HL-60/S4 (cell line): ENCODE data around the gene EXOSC10.
"Not testable (repeated sequence)": the region's sequence is repeated elsewhere in the genome, so short reads cannot be mapped to it uniquely, and the experiment has no call there.

Experiments
- in situ Hi-C: fragments of 300-500 bp; cut with MboI; formaldehyde crosslinking; loops from 2 replicates; pipeline ENCODE4 v1.14.3; 2022; ENCODE audit warnings: low sequenced_read_pairs

Gene EXOSC10

DNA sequence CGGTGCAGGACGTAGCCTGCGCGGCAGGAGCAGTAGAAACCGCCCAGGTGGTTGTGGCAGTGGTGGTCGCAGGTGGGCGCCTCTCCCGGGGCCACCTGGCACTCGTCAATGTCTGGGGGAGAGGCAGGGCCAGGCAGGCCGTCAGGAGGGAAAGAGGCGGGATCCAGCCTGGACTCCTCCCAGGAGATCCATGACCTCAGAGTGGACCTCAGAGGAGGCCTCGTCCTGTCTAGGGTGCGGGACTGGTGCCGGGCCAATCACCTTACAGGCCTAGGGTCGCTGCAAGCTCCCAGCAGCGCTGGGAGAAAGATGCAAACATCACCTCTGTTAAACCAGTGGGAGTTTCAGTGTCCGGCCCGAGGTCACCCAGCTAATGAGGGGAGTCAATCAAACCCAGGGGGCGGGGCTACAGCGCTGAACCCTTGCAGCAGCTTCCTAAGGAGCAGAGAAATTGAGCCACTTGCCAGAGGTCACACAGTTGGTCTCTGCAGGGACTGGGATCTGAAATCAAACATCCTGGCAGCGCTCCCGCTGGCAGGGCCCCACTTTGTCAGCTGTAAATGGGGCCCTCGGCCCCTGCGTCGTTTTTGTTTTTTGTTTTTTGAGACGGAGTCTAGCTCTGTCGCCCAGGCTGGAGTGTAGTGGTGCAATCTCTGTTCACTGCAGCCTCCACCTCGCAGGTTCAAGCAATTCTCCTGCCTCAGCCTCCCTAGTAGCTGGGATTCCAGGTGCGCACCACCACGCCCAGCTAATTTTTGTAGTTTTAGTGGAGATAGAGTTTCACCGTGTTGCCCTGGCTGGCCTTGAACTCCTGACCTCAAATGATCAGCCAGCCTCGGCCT lies 54.0 kb downstream of the EXOSC10 start:
- in situ Hi-C loops: no loop called here

DNA sequence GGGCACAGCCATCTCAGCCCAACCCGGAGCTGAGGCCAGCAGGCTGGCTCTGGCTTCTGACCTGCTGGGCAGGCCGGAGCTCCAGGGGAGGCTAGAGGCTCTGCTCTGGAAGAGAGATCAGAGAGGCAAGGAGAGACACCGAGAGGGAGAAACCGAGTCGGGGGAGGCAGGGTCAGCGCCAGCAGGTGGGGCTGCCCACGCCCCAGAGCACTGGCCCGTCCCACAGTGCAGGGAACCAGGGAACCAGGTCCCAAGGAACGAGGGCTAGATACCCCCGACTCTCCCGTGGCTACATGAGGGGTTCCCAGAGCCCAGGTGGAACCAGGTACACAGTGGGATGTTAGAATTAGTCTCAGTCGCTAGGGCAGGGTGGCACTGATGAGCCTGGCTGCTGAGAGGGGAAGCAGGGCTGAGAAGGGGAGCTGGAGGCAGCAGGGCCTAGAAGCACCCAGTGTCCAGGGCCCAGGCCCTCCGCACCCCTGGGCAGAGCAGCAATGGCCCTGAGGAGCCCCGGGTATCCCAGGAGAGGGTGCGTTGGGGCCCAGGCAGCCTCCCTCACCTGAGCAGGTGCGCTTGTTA lies 54.7 kb downstream of the EXOSC10 start:
- in situ Hi-C loops: no loop called here

- in situ Hi-C loops: no loop called here
Measured at GRCh38 chr1:11044086-11044848, 55.4 kb downstream of the EXOSC10 start.

DNA sequence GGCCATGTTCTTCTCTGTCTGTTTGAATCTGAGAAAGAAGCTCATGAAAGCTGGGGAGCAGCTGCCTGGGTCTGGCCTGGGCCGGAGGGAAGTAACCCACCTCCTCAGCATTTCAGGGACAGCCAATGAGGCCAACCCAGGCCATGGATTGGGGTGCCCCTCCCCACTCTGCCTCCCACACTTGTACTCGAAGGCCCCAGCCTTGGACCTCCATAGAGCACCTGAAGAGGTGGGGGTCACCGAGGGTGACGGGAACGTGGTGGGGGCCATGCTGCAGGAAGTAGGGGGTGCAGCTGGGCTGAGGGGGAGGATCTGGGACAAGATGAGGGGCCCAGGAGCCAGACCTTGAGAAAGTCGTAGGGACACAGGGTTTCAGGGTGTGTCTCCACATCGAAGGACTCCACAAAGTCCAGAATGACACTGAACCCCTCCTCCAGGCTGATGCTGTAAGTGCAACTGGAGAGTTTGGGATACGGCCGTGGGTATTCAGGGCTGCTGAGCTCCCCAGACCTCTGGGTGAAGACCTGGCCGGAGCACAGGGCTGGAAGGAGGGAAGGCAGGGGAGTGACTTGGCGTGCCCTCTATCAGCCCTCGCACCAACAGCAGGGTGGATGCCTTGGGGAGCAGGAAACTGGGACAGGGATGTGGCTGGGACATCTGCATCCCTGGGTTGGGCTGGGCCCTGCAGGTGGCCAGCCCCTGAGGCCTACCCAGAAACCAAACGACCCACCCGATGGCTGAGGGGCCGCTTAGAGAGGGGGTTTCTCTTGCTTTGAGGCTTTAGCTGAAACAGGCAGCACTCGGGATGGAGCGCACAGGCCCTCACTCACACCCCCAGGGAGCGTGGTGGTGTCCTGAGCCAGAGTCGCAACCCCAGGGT lies 56.4 kb downstream of the EXOSC10 start:
- in situ Hi-C loops: no loop called here

DNA sequence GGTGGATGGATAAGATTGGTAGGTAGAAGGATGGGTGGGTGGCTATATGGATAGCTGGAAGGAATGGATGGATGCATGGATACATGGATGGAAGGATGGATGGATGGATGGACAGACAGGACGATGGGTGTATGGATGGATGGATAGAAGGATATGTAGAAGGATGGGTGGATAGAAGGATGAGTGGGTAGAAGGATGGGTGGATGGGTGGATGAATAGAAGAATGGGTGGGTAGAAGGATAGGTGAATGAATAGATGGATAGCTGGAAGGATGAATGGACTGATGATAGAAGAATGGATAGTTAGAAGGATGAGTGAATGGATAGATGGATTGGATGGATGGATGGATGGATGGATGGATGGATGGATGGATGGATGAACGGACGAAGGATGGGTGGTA lies 57.6 kb downstream of the EXOSC10 start:
- in situ Hi-C loops: no loop called here

GRCh38 chr1:11041048-11041447 lies 58.6 kb downstream of the EXOSC10 start:
- in situ Hi-C loops: no loop called here

DNA sequence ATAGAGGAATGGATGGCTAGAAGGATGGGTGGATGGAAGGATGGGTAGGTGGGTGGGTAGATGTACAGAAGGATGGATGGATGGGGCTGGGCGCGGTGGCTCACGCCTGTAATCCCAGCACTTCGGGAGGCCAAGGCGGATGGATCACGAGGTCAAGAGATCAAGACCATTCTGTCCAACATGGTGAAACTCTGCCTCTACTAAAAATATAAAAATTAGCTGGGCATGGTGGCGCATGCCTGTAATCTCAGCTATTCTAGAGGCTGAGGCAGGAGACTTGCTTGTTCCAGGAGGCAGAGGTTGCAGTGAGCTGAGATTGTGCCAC lies 59.6 kb downstream of the EXOSC10 start:
- in situ Hi-C loops: not testable (repeated sequence)

DNA sequence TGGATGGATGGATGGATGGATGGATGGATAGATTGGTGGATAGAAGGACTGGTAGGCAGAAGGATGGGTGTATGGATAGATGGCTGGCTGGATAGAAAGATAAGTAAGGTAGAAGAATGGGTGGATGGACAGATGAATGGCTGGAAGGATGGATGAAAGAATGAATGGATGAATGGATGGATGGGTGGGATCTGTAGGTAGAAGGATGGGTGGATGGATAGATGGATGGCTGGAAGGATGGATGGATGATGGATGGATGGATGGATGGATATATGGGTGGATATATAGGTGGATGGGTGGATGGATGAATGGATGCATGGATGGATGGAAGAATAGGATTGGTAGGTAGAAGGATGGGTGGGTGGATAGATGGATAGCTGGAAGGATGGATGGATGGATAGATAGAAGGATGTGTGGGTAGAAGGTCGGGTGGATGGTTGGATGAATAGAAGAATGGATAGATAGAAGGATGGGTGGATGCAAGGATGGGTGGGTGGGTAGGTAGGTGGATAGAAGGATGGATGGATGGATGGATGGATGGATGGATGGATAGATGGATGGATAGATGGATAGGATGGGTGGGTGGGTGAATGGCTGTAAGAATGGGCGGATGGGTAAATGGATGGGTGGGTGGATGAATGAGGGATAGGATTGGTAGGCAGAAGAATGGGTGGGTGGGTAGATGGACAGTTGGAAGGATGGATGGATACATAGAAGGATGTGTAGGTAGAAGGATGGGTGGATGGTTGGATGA lies 60.1 kb downstream of the EXOSC10 start:
- in situ Hi-C loops: loop anchor here (10.0 kb wide), 1 partner anchor 605 kb away; no protein-coding TSS in a partner anchor

DNA sequence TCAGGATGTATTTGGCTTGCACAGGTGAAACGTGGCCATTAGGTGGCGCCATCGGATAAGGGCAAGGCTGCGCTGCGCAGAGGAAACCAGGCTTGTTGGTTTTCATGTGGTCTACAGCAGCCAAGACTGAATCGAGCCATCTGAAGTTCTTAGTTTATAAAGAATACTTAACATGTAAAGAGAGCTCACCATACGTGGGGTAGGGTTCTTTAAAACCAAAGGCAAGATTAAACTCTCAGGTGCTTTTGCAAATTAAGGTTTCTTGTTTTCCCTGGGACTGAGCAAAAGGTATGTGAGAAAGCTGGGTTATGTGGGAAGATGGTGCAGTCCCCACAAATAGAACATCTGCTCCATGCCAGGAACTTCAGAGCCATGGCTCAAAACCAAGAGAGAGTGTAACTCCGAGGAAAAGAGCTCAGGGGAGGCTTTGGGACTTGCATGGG lies 61.9 kb downstream of the EXOSC10 start:
- in situ Hi-C loops: loop anchor here (10.0 kb wide), 1 partner anchor 607 kb away; no protein-coding TSS in a partner anchor

DNA sequence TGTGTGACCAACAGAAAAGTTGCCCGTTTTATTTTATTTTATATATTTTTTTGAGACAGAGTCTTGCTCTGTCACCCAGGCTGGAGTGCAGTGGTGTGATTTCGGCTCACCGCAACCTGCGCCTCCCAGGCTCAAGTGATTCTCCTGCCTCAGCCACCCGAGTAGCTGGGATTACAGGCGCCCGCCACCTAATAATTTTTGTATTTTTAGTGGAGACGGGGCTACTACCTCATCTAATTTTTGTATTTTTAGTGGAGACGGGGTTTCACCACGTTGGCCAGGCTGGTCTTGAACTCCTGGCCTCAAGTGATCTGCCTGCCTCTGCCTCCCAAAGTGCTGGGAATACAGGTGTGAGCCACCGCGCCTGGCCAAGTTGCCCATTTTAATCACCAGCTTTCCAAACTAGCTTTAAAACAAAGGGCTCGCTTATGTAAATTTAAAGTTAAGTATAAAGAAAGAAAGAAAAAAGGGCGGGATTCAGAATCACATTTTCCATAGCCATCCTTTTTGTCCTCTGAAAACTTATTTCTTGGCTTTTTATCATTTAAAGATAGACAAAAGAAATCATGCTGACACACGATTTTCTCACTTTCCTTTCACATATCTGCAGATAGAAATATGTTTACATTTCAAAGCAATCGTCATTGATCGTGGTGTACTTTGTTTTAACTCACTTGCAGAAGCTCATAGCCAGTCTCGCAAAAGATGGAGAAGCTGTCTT lies 62.5 kb downstream of the EXOSC10 start:
- in situ Hi-C loops: loop anchor here (10.0 kb wide), 1 partner anchor 608 kb away; no protein-coding TSS in a partner anchor

- in situ Hi-C loops: loop anchor here (10.0 kb wide), 1 partner anchor 613 kb away; no protein-coding TSS in a partner anchor
Measured at GRCh38 chr1:11031624-11032262, 67.9 kb downstream of the EXOSC10 start.

DNA sequence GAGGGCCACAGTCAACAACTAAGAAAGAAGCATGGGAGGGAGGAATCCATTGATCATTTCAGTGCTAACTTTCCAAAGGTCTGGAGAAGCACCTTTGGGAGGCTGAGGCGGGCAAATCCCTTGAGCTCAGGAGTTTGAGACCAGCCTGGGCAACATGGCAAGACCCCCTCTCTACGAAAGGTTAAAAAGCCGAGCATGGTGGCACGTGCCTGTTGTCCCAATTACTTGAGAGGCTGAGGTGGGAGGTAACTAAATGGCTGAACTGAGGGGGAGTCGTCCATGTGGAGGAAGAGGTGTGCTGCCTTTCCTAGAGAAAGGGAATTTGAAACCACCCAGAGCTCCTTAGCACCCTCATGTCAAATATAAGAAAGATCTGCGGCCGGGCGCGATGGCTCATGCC lies 68.8 kb downstream of the EXOSC10 start:
- in situ Hi-C loops: loop anchor here (10.0 kb wide), 1 partner anchor 614 kb away; no protein-coding TSS in a partner anchor

DNA sequence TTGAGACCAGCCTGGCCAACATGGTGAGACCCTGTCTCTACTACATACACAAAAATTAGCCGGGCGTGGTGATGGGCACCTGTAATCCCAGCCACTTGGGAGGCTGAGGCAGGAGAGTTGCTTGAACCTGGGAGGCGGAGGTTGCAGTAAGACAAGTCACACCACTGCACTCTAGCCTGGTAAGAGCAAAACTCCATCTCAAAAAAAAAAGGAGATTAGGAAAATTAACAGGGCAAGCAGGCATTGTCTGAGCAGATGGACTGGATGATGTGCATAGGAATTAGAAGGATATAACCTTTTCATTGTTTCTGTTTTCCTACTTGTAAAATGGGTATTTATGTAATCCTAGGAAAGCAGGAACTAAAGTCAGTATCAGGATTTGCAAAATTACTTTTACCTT lies 71.7 kb downstream of the EXOSC10 start:
- in situ Hi-C loops: no loop called here

- in situ Hi-C loops: no loop called here
Measured at GRCh38 chr1:11027316-11027715, 72.4 kb downstream of the EXOSC10 start.

- in situ Hi-C loops: no loop called here
Measured at GRCh38 chr1:11026903-11027302, 72.8 kb downstream of the EXOSC10 start.

DNA sequence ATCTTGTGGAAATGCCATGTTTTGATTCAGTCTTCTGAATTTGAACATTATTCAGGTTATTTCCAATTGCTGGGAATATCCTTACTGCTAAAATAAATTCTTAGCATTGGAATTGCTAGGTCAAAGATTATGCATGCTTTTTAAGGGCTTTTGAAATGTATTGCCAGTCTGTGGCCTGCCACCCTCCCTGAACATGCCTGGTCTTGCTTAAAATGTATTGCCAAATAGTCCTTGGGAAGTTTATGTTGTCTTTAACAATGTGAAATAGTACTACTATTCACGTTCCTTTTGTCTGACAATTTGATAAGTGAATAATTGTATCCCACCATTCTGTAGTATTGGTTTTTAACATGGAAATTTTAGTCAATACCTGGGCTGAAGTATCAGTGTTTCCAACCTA lies 73.6 kb downstream of the EXOSC10 start:
- in situ Hi-C loops: no loop called here

- in situ Hi-C loops: no loop called here
Measured at GRCh38 chr1:11025618-11026017, 74.1 kb downstream of the EXOSC10 start.

GRCh38 chr1:11024874-11025203 lies 74.8 kb downstream of the EXOSC10 start:
- in situ Hi-C loops: no loop called here
